ENCODE measurements around the gene AKAP13. TPM values are rescaled to one million over a fixed set of nuclear protein-coding genes. Genes with fewer than 3 reads are reported as not detected.

The AKAP13 gene
- total RNA-seq, 1 experiment from 2014 or later, result 47.3 TPM

- Histone ChIP-seq H3K4ac (ENCODE audit: low read depth, low read length) (no peak overlapping the region), H4K20me1 (ENCODE audit: control insufficient read depth, insufficient read depth, insufficient read length) (no peaks in the 10 kb centered on the region), H2BK12ac (ENCODE audit: insufficient read length, low read depth, low read length) (no peak overlapping the region), H4K5ac (ENCODE audit: insufficient read length, low read depth, low read length) (no peak overlapping the region), H3K23me2 (ENCODE audit: insufficient read length, low read depth, low read length, poor library complexity, severe bottlenecking) (no peaks in the 10 kb centered on the region), H2AK5ac (ENCODE audit: insufficient read length, low read length) (no peak overlapping the region), H3K23ac (ENCODE audit: insufficient read length, low read depth, low read length) (no peak overlapping the region), H3K27ac (ENCODE audit: insufficient read length, low read depth, low read length) (no peak overlapping the region), H3K79me1 (ENCODE audit: insufficient read depth, low read depth, low read length, poor library complexity, severe bottlenecking) (no peaks in the 10 kb centered on the region), H3K4me2 (ENCODE audit: insufficient read depth, insufficient read length, low read length) (no peak overlapping the region), H3K9me3 (ENCODE audit: control insufficient read depth, low read depth, low read length) (no peaks in the 10 kb centered on the region), H4K8ac (replicated peaks; ENCODE audit: insufficient read length, low read depth, low read length) (no peak overlapping the region), H3K18ac (ENCODE audit: insufficient read length, low read depth, low read length) (no peak overlapping the region), H3K79me2 (ENCODE audit: insufficient read depth, low read length) (no peaks in the 10 kb centered on the region), H3K14ac (ENCODE audit: insufficient read depth, low read length) (no peak overlapping the region), H3K4me1 (ENCODE audit: insufficient read depth, low read length) (no peaks in the 10 kb centered on the region), H2BK20ac (ENCODE audit: low read depth, low read length, poor library complexity, severe bottlenecking) (no peak overlapping the region), H3K9ac (ENCODE audit: extremely low read depth, insufficient read length, low read length) (no peak overlapping the region), H2AFZ (ENCODE audit: low read length) (no peak overlapping the region), H3K27me3 (ENCODE audit: insufficient read depth, low read length) (no peaks in the 10 kb centered on the region), H3T11ph (ENCODE audit: low read length) (no peak overlapping the region), H2BK5ac (ENCODE audit: insufficient read length, low read length) (no peak overlapping the region), H4K91ac (ENCODE audit: insufficient read length, low read depth, low read length) (no peak overlapping the region), H2BK15ac (ENCODE audit: low read depth, low read length) (no peak overlapping the region), H3K56ac (ENCODE audit: insufficient read length, low read depth, low read length) (no peak overlapping the region), H2BK120ac (ENCODE audit: low read depth, low read length, poor library complexity, severe bottlenecking) (no peak overlapping the region)
- Mint-ChIP-seq H3K9me3 (no peaks in the 10 kb centered on the region), H3K27me3 (ENCODE audit: low read depth) (no peaks in the 10 kb centered on the region), H3K4me1 (peaks cover 0 to 3% of the 10 kb centered on the region in 2 experiments; a peak in 3 of 4 replicates), H3K27ac (no peak overlapping the region), H3K4me3 (no peak overlapping the region), H3K36me3 (ENCODE audit: insufficient read depth in 1 of 3, low read depth in 3 of 3) (no peaks in the 10 kb centered on the region)
- DNase-seq, result no peak
- TF ChIP-seq, protein P1, sequence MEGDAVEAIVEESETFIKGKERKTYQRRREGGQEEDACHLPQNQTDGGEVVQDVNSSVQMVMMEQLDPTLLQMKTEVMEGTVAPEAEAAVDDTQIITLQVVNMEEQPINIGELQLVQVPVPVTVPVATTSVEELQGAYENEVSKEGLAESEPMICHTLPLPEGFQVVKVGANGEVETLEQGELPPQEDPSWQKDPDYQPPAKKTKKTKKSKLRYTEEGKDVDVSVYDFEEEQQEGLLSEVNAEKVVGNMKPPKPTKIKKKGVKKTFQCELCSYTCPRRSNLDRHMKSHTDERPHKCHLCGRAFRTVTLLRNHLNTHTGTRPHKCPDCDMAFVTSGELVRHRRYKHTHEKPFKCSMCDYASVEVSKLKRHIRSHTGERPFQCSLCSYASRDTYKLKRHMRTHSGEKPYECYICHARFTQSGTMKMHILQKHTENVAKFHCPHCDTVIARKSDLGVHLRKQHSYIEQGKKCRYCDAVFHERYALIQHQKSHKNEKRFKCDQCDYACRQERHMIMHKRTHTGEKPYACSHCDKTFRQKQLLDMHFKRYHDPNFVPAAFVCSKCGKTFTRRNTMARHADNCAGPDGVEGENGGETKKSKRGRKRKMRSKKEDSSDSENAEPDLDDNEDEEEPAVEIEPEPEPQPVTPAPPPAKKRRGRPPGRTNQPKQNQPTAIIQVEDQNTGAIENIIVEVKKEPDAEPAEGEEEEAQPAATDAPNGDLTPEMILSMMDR (conservative IDR thresholded peaks at IDR 0.05), result no peak
- no CpG with 5 or more reads among the region's 4 CpGs for WGBS (ENCODE audit: extremely low coverage, insufficient read length, low lambda C conversion rate)
Observed at GRCh38 chr15:85351965-85352364, 28.4 kb upstream of the AKAP13 start.
